Breast epithelium (tissue), 4 donors: ENCODE results near the gene KCNIP4. TPM values are rescaled to one million over a fixed set of nuclear protein-coding genes. Genes with fewer than 3 reads are reported as not detected.

Experiments used
- DNase-seq, 2 donors: peaks; one replicate each; pipeline ENCODE4 v3.0.0-alpha.2; 2019; ENCODE audit warnings: low spot score in 2 of 2
- H3K27ac ChIP-seq, 2 donors: fragments of 200-600 bp; sonication (generic) in 1 of 2; one replicate each; pipeline ENCODE4 v1.5.1; 2016 to 2019; ENCODE audit warnings: mild to moderate bottlenecking in 1 of 2
- H3K27me3 ChIP-seq, 2 donors: fragments of 200-600 bp; sonication (generic) in 1 of 2; one replicate each; pipeline versions ENCODE4 v1.5.1 to v1.6.0; 2017 to 2019; ENCODE audit warnings: control low read depth in 1 of 2, mild to moderate bottlenecking in 1 of 2
- H3K36me3 ChIP-seq: fragments of 200-600 bp; one replicate; pipeline ENCODE4 v1.5.1; 2019
- H3K4me1 ChIP-seq, 2 donors: fragments of 200-600 bp; sonication (generic); one replicate each; pipeline ENCODE4 v1.5.1; 2016 to 2019; ENCODE audit warnings: control low read depth in 1 of 2
- H3K4me3 ChIP-seq, 3 donors: fragments of 200-600 bp; sonication (generic); 1 replicate in 2 of 3; 2 replicates in 1 of 3; pipeline ENCODE4 v1.5.1; 2016 to 2019; ENCODE audit warnings: mild to moderate bottlenecking in 3 of 3, moderate library complexity in 2 of 3
- H3K9me3 ChIP-seq, 2 donors: fragments of 200-600 bp; sonication (generic) in 1 of 2; one replicate each; pipeline ENCODE4 v1.5.1; 2016 to 2019; ENCODE audit warnings: control low read depth in 1 of 2
- POLR2A ChIP-seq: fragments of 450-650 bp; IDR thresholded peaks from one replicate; pipeline ENCODE4 v1.6.1; 2016; ENCODE audit warnings: antibody characterized with exemption, mild to moderate bottlenecking, moderate library complexity
- POLR2AphosphoS5 ChIP-seq, 3 donors: sonication (generic); formaldehyde crosslinking; IDR thresholded peaks; one replicate each; pipeline ENCODE4 v1.6.1; 2017; ENCODE audit warnings: antibody characterized with exemption in 3 of 3
- intact Hi-C: fragments of 100-400 bp; cut with DNase I; formaldehyde crosslinking; loops from one replicate; pipeline ENCODE4 v1.15.1; 2023; ENCODE audit warnings: low total_unique reads
- total RNA-seq, 3 donors: library from RNA; depleted of rRNA; stranded (reverse); fragments of >200 nt; gene quantifications; one replicate each; pipeline ENCODE4 v1.1.0, GENCODE V29; 2016
- TF ChIP-seq, protein P1 (sequence below), 3 donors: fragments of 450-650 bp; IDR thresholded peaks; one replicate each; pipeline ENCODE4 v1.5.1; 2016 to 2017; ENCODE audit warnings: antibody characterized with exemption in 3 of 3, mild to moderate bottlenecking in 3 of 3, moderate library complexity in 3 of 3

Gene KCNIP4
- total RNA-seq, 3 donors from 2014 or later: 0.44 to 0.66 TPM; not detected in 1

DNA sequence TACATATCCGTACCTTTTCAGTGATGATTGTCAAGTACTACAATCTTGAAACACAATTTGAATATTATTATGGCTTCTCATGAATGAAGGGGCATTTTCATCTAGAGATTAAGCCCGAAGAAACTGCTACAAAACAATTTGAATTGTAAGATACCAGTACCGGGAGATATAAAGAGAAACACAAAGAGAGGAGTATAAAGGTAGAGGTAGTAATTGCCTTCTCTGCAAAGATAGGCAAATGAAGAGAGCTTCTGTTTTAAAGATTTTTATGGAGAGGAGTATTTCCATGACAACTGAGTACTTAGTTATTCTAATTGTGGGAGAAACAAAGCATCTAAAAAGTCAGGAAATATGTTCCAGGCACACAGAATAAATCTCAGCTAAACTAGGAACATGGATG is 25.3 kb upstream of the KCNIP4 start:
- intact Hi-C loops: no loop called here
- Histone ChIP-seq H3K27ac (no peak overlapping the region), H3K9me3 (peaks cover 0 to 15% of the 10 kb centered on the region in 2 donors), H3K36me3 (peaks cover 3% of the 10 kb centered on the region), H3K27me3 (no peaks in the 10 kb centered on the region), H3K4me3 (no peak overlapping the region), H3K4me1 (no peaks in the 10 kb centered on the region)
- no peak for DNase-seq
- TF ChIP-seq POLR2AphosphoS5 (IDR thresholded peaks at IDR 0.05): no peak
- TF ChIP-seq POLR2A: no peak
- TF ChIP-seq, protein P1, sequence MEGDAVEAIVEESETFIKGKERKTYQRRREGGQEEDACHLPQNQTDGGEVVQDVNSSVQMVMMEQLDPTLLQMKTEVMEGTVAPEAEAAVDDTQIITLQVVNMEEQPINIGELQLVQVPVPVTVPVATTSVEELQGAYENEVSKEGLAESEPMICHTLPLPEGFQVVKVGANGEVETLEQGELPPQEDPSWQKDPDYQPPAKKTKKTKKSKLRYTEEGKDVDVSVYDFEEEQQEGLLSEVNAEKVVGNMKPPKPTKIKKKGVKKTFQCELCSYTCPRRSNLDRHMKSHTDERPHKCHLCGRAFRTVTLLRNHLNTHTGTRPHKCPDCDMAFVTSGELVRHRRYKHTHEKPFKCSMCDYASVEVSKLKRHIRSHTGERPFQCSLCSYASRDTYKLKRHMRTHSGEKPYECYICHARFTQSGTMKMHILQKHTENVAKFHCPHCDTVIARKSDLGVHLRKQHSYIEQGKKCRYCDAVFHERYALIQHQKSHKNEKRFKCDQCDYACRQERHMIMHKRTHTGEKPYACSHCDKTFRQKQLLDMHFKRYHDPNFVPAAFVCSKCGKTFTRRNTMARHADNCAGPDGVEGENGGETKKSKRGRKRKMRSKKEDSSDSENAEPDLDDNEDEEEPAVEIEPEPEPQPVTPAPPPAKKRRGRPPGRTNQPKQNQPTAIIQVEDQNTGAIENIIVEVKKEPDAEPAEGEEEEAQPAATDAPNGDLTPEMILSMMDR (IDR thresholded peaks at IDR 0.05): no peak

DNA sequence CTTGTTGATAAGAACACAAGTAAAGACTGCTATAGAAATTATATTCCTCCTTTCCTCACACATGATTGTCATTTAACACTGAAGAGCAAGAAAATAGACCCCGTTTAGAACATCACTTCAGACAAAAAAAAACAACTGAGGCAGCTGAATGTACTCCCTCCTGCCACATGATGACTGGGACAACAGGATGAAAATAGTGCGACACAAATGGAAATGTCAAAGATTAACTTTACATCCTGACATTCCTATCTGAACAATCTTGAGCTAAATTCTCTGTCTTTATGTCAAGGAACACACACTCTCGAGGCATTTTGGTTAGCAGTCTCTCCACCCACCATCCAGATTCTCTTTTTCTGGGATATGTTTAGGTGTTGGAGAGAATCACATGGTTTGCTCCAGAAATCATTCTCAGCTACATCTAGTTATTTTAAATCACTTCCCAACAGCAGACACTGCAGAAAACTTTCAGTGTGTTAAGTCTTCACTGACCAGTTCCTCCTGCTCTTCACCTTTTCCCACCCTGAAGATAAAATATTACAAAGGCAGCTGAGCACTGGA is 16.3 kb upstream of the KCNIP4 start:
- Histone ChIP-seq H3K4me3 (no peak overlapping the region), H3K36me3 (no peaks in the 10 kb centered on the region), H3K9me3 (no peaks in the 10 kb centered on the region), H3K4me1 (no peaks in the 10 kb centered on the region), H3K27me3 (no peaks in the 10 kb centered on the region), H3K27ac (no peak overlapping the region)
- DNase-seq: no peak
- intact Hi-C loops: no loop called here
- TF ChIP-seq, protein P1 (IDR thresholded peaks at IDR 0.05): no peak
- TF ChIP-seq POLR2A (no peak), POLR2AphosphoS5 (IDR thresholded peaks at IDR 0.05) (no peak)

DNA sequence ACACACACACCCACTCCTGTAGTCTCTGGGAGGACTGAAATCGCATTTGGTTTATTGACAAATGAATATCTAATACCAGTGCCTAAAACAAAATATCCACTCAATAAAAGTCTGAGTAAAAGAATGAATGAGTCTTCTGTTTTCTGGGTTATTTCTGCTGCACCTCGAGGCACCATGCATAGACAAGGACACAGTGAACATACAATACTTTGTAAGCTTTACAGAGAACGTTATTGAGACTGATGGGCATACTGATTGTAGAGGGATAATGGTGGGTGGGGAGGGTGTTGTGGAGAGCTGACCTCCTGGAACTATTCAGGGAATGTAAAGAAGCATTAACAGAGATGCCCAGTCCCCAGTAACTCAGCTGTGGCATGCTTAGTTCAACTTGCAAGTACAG is 14.1 kb upstream of the KCNIP4 start:
- H3K27me3 ChIP-seq: no peaks in the 10 kb centered on the region
- no peak for DNase-seq
- H3K4me1 ChIP-seq: no peaks in the 10 kb centered on the region
- intact Hi-C loops: no loop called here
- no peak overlapping the region for H3K4me3 ChIP-seq
- TF ChIP-seq POLR2AphosphoS5 (IDR thresholded peaks at IDR 0.05): no peak
- TF ChIP-seq, protein P1 (IDR thresholded peaks at IDR 0.05): no peak
- TF ChIP-seq POLR2A: no peak
- no peaks in the 10 kb centered on the region for H3K36me3 ChIP-seq
- no peaks in the 10 kb centered on the region for H3K9me3 ChIP-seq
- H3K27ac ChIP-seq: no peak overlapping the region

DNA sequence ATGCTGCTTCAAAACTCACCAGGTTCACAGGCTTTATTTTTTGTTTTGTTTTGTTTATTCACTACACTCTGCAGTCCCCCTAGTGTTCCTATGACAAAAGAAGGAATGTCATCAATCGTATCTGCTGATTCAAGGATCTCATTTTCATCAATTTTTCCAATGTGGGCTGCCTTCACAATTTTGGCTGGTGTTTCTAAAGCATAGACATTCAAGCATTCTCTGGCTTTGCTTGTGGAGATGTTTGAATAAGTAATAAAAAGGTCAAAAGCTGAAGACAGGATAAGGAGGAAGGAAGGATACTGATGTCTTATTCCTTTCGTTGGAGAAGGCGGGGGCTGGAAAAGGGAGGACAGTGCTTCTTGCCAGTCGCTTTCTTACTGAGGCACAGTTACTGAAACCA is 12.2 kb upstream of the KCNIP4 start:
- DNase-seq: no peak

DNA sequence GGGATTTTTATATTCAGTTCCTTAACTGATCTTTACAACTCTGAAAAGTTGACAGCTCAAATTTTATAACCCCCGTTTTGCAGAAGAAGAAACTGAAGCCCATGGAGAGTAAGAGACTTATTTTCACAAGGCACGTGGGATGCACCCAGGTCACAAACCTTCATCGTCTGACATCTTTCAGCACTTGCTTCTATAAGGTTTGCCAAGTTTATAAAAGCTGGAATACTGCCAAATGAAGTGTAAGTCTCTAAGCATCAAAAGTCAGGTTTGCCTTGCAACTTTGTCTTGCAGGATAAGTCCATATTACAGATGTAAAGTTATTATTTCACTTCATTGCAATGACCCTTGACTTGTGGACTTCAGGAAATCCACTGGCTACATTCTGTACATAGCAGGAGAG is 6.3 kb upstream of the KCNIP4 start:
- intact Hi-C loops: no loop called here
- no peaks in the 10 kb centered on the region for H3K4me1 ChIP-seq
- no peaks in the 10 kb centered on the region for H3K9me3 ChIP-seq
- H3K27ac ChIP-seq: no peak overlapping the region
- TF ChIP-seq, protein P1 (IDR thresholded peaks at IDR 0.05): no peak
- TF ChIP-seq POLR2AphosphoS5 (IDR thresholded peaks at IDR 0.05) (no peak), POLR2A (no peak)
- H3K4me3 ChIP-seq: no peak overlapping the region
- H3K27me3 ChIP-seq: peaks cover 0 to 2% of the 10 kb centered on the region in 2 donors
- no peaks in the 10 kb centered on the region for H3K36me3 ChIP-seq
- DNase-seq: no peak

More for the DNA sequence above, 12.2 kb upstream of the KCNIP4 start:
- Histone ChIP-seq H3K36me3 (no peaks in the 10 kb centered on the region), H3K9me3 (no peaks in the 10 kb centered on the region), H3K4me3 (no peak overlapping the region), H3K4me1 (no peaks in the 10 kb centered on the region), H3K27ac (no peak overlapping the region), H3K27me3 (no peaks in the 10 kb centered on the region)
- TF ChIP-seq POLR2AphosphoS5 (IDR thresholded peaks at IDR 0.05) (no peak), POLR2A (no peak)
- TF ChIP-seq, protein P1 (IDR thresholded peaks at IDR 0.05): no peak
- intact Hi-C loops: no loop called here
